NCI-H446 treated with DMSO at 0.1 percent for 48 hours (cell line): ENCODE data around the gene CCSAP.
"Not testable (repeated sequence)": the region's sequence is repeated elsewhere in the genome, so short reads cannot be mapped to it uniquely, and the experiment has no call there.

Source experiments
- DNase-seq: peaks from one replicate; lab custom pipeline; 2025; lab: John Stamatoyannopoulos, UW

CCSAP gene

DNA sequence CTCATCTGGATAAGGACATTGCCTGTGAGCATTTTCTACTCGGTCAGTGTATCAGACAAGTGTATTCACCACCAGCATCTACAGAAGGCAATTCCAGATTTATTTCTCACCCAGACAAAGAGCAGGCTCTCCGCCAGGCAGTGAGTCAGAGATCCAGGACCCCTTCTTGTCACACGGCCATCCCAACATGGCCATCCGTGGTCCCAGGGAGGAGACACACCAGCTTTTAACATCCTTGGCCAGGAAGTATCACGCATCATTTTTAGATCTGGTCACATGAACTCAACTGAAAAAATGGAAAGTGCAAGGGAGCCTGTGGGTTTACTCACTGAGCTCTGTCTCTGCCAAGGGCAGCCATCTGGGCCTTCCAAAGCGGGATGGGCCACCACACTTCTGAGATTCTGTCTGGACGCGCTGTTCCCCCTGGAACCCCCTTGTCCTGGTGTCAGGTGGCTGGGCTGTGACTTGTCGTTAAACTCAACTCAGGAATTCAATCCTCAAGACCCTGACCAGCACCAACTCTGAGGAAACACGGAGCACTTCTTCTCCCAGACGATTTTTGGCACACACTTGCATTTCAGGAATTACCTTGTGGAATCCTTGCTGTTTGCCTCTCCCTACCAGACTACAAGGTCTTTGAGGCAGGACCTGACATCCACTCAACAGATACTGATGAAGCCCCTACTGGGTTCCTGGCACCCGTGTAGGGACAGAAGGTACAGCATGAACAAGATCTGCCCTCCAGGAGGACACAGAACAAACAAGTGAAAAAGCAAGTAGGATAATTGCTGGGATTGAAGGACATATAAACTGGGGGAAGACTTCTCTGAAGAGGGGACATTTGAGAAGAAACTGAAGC is 21.6 kb upstream of the CCSAP start:
- peak; percentile 92 for DNase-seq

DNA sequence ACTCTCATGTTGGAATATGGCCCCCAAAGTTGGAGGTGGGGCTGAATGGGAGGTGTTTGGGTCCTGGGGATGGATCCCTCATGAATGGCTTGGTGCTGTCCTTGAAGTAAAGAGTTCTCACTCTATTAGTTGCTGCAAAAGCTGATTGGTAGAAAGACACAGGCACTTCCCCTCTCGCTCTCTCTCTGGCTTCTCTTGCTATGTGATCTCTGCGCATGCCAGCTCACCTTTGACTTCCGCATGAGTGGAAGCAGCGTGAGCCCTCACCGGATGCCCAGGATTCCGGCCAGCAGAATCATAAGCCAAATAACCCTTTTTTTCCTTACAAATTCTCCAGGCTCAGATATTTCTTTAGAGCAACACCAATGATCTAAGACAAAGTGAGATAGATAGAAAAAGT is 20.9 kb upstream of the CCSAP start:
- DNase-seq: peak; percentile 86

DNA sequence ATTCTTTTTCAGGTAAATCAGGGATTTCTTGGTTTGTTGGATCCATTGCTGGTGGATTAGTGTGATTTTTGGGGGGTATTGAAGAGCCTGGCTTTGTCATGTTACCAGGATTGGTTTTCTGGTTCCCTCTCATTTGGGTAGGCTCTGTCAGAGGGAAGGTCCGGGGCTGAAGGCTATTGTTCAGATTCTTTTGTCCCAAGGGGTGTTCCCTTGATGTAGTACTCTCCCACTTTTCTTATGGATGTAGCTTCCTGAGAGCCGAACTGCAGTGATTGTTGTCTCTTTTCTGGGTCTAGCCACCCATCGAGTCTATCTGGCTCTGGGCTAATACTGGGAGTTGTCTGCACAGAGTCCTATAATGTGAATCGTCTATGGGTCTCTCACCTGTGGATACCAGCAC is 17.6 kb upstream of the CCSAP start:
- no peak for DNase-seq

DNA sequence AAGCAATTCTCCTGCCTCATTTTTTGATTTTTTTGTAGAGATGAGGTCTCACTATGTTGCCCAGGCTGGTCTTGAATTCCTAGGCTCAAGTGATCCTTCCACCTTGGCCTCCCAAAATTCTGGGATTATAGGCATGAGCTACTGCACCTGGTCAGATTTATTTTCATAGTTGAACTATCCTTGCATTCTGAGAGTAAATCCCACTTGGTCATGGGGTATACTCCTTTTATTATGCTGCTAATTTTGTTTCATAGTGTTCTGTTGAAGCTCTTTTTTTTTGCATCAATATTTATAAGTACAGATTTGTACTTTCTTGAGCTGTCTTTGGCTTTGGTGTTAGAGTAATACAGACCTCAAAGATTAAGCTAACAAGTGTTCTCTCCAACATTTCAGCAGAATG is 12.8 kb upstream of the CCSAP start:
- no peak for DNase-seq

DNA sequence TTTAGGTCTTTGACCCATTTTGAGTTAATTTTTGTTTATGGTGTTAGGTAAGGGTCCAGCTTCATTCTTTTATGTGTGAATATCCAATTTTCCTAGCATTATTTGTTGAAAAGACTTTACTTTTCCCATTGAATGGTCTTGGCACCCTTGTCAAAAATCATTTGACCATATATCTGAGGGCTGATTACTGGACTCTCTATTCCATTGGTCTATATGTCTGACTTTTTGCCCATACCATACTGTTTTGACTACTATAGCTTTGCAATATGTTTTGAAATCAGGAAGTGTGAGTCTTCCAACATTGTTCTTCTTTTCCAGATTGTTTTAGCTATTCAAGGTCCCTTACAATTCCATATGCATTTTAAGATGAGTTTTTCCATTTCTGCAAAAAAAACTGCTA is 11.4 kb upstream of the CCSAP start:
- DNase-seq: no peak

DNA sequence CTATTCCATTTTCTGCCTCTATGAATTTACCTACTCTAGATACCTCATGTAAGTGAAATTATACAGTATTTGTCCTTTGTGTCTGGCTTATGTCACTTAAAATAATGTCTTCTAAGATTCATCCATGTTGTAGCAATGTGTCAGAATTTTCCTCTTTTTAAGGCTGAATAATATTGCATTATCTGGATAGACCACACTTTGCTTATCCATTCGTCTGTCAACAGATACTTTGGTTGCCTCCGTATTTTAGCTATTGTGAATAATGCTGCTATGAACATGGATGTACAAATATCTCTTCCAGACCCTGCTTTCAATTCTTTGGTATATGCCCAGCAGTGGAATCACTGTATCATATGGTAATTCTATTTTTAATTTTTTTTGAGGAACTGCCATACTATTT is 10.1 kb upstream of the CCSAP start:
- no peak for DNase-seq

DNA sequence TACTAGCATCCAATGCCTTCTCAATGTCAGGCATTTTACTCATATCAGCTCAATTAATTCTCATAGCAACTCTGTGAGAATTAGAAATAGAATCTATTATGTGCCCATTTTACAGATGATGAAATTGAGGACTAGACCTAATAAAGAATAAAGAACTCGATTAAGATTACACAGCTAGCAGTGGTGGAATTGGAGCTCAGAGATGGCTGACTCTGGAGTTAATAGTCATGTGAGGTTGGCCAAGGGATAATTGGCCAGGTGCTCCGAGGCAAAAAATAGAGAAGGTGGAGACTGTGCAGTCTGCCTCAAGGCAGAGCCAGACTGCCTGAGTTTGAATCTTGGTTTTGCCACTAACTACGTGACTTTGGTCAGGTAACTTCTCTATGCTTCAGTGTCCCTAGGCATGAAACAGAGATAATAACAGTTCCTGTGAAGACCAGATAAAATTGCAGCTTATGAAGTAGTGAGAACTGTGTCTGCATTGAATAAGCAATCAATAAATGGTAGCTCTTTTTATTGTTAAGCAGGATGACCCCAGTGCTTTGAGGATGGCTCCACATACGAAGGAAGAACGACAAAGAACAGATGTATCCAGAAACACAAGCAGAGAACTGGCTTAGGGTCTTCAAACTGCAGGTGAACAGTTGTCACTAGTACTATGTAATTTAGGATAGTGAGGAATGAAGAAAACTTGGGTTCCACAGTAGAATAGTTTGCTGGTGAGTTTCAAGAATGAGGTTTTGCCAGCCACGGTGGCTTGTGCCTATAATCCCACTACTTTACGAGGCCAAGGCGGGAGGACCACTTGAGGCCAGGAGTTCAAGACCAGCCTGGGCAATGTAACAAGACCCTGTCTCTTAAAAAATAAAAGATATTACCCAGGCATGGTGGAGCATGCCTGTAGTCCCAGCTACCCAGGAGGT is 6.9 kb upstream of the CCSAP start:
- DNase-seq: no peak

DNA sequence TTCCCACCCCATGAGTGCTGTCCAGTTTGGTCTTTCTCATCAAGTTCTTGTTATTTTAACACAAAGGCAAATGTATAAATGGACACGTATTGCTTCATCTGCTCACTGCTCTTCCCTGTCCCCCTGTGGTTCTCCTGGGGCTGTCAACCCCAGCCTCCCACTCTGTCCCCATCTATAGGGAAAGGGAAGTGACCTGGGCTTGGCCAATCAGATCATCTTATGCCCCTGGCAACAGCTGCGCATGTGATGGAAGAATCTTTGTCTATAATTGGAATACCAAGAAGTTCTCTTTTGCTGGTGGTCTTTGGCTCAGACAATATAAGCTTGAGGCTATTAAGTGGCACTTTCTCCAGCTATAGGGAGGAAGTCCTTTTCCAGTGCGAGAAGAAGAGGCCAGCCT is 4.7 kb upstream of the CCSAP start:
- DNase-seq: no peak

DNA sequence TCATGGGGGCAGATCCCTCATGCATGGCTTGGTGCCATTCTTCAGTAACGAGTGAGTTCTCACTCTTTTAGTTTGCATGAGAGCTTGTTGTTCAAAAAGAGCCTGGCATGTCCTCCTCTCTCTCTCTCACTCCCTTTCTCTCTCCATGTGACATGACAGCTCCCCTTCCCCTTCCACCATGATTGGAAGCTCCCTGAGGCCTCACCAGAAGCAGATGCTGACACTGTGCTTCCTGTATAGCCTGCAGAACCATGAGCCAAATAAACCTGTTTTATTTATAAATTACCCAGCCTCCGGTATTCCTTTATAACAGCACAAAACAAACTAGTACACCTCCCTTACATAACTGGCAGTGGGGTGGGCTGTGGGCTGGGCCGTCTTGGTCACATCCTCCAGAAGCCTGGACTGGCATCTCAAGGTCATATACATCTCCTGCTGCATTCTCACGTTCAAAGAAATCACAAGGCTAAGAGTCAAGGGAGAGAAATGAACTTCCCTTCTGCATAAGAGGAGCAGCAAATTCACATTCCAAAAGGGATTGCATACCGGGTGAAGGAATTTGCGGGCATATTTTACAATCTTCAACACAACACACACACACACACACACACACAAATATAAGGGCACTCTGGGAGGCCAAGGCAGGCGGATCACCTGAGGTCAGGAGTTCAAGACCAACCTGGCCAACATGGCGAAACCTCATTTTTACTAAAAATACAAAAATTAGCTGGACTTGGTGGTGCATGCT is 2.3 kb upstream of the CCSAP start:
- no peak for DNase-seq

DNA sequence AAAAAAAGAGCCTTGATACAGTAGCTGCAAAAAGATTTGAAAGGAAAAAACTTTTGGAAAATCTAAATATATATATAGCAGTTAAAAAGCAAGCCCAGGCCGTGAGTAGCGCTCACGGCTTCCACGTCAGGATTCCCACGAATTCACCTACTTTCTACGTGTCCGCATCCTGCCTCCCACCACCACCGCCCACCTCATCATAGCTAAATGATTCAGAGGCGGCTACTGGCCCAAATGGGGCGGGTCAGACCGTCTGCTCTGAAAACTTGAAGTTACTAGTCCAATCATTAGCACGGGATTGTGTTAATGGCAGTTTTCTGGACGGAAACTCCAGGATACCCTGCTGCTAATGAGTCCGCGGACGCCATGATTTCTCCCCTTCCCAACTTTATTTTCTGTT is 1.3 kb upstream of the CCSAP start:
- no peak for DNase-seq

DNA sequence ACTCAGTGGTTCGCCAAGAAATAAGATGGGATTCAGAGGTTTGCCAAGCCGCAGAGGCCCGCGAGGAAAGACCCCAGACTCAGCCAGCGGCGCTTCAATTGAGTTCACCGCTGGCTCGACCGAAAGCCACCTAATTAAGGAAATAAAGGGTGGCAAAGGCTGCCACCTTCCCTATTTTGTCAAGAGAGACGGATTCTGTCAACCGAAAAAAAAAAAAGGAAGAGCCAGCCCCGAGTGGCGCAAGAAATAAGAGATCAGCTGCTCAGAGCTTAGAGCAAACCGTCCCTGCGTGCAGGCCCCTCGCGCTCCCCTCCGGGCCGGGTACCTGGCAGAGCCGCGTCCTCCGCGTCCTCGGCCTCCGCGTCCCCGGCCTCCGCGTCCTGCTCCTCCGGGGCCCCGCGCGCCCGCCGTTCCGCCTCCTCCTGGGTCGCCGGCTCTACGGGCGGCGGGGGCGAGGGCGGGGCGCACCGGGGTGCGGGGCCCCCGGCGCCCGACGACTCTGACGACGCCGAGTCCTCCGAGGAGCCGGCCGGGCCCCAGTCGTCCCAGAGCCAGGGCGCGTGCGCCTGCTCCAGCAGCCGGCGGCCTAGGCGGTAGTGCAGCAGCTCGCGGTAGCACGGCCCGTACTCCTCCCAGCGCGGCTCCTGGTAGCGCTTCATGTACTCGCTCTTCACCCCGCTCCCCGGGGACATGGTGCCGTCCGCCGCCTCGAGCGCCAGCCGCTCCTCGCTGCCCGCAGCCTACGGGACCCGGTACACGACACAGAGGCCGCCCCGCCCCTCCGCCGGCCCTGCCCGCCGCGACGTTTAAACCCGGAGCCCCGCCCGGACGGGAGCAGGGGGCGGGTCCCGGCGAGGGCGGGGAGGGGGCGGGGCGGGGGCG is 832 bp downstream of the CCSAP start:
- DNase-seq: peak; percentile 68

DNA sequence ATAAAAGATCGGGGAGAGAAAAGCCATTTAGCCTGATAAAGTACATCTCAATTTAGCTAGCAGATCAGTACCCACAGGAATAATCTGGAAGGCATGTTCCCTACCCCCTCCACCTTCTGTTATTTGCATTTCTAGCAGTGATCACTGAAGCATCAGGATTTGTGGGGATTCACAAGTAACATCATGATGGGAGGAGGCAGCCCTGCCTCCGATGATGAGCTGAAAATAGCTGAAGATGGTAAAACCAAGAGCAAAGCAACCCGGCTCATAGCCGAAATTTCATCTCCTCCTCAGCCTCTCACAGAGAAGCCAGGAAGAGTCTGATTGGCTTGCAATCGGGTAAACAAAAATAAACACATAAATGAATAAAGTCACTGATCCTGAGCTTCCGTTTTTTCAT is 2.4 kb downstream of the CCSAP start:
- DNase-seq: peak; percentile 12

DNA sequence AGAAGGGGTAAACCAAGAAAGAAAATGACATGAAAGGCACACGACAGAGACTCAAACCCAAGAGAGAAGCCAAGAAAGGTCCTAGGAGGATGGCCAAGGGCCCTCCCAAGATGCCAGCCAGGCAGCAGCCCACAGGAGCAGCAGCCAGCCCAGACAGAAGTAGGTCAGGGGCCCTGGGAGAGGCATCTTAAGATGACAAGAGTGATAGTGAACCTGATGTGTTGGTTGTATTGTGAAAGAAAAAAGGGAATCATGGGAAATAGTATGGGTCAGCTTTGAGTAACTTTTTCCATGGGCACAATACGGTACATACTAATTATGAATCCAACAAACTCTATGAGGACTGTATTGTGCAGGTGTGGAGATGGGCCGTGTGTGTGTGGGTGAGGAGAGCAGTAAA is 3.3 kb downstream of the CCSAP start:
- no peak for DNase-seq

DNA sequence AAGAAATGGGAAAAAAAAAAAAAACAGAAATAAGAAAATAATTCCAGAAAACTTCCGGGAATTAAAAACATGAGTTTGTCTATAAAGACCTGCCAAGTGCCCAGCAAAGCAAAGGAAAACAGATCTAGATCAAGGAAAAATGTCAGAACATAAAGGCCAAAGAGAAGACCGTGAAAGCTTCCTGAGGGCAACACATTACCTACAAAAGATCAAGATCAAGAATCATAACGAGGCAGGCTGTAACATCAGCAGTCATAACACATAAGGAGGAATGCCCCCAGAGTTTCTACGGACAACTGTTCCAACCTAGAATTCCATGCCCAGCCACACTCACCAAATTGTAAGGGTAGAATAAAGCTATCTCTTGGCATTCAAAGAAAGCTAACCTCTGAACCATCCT is 3.8 kb downstream of the CCSAP start:
- no peak for DNase-seq

DNA sequence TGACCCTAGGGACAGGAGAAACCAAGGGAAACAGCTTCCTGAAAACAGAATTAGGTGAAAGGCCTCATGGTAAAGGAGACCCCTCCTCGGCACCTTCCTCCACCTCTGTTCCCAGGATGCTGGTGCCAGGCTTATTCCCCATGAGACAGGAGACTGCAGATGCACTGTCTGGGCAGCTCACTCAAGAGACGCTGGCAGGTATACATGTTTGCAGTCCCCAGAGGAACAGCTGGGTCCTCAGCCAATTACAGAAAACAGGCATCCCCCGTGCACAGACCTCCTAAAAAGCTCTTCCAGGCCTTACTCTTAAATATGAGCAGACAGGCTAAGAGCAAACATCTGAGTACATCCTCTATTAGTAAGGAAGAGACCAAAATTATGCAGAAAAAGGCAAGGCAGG is 6.5 kb downstream of the CCSAP start:
- DNase-seq: no peak

DNA sequence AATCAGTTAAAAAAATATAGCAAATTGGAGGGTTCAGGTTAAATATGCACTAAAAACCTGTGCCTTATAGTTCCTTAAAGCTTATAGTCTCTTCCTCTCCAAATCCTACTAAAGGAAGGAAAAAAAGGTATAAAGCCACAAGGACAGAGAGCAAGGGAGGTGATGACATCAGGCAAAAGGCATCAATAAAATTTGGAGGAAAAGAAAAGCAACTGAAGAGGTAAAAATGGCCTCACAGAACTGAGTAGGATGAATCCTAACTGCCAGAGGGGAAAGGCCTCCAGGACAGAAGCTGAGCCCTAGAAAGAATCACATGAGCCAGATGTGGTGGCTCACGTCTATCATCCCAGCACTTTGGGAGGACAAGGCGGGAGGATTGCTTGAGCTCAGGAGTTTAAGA is 8.1 kb downstream of the CCSAP start:
- DNase-seq: no peak

DNA sequence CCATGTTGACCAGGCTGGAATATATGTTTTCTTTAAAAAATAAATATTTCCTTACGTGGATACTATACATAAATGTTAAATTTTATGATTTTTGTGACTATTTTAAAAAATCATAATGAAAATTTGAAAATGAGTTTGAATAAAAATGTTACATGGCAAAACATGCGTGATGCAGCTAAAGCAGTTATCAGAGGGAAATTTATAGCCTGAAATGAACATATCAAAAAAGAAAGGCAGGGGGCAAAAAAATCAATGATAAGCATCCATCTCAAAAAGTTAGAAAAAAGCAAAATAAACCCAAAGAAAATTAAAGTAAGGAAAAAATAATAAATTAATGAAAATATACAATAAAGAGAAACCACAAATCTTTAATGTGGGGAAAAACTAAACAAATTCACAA is 8.6 kb downstream of the CCSAP start:
- DNase-seq: no peak

DNA sequence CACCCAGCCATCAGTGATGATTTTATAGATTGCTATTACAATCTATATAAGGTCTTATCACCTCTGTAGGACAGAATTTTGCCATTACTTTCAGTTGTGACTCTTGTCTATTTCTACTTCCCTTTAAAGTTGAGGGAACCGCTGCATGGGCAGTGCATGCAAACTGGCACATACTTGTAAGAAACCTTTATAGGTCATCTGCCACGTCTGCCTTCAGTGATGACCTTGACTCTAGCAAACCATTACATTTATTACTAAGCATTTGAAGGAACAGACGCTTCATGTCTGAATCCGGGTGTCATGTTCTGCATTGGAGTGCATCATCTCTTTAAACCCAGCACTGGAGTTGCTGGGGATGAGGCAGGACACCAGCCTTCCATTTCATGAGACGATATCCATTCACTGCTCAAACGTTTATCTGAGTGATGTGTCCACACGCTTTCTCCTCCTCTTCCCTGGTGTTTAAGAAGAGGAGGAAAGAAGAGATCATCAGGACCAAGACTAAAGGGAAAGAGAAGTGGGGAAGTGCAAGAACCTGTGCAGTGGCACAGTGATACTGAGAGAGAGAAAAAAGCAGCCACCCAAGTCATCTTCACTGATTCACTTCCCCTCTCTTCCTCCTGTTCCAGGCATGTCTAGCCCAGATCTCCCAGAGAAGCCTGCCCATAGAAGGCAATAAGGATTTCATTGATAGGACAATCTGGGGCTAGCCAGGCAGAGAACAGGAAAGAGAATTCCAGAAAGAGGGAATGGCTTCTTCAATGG is 14.1 kb downstream of the CCSAP start:
- no peak for DNase-seq

DNA sequence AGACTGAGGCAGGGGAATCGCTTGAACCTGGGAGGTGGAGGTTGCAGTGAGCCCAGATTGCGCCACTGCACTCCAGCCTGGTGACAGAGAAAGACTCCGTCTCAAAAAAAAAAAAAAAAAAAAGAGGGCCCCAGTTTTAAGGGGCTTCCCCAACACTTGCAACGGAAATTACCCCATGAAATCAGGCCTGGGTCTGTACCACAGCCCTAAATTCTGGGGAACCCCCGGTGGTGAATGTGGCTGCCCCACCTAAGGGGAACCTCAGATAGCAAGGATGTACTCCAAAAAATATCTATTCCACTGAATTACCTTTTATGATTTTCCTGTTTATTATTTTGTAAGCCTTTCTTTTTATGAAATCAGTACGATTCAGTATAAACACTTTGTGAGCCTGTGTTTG is 15.1 kb downstream of the CCSAP start:
- DNase-seq: not testable (repeated sequence)

DNA sequence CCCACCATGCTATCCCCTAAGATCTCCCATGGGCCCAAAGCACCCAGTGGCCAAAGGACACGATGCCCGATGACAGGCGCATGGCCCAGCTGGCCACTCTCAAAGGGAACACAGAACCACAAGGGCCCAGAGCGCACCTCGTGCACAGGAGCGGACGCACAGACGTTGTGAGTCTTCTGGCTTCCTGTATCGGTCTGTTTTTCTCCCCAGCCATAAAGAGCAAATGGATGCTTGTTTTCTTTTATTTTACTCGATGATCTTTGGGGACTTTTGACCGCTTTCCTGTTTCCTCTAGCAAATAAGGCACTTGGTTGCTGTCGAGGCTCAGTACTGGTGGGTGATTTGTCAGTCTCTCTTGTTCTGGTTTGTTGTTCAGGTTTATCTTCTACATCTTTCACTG is 16.2 kb downstream of the CCSAP start:
- DNase-seq: no peak
